Raji (cell line): Measurements from ENCODE around the gene TMEM43.

Experiments
- POLR2A ChIP-seq: IDR thresholded peaks from 2 replicates; pipeline ENCODE4 v1.6.1; 2011; ENCODE audit warnings: low read depth, low read length, control low read depth; ENCODE audit not compliant: insufficient read depth

Gene TMEM43

GRCh38 chr3:14152963-14153355 is 28.1 kb downstream of the TMEM43 start:
- no peak for TF ChIP-seq POLR2A

- TF ChIP-seq POLR2A: no peak
Observed at GRCh38 chr3:14153663-14154062, 28.8 kb downstream of the TMEM43 start.

- TF ChIP-seq POLR2A: no peak
Observed at GRCh38 chr3:14154276-14154675, 29.4 kb downstream of the TMEM43 start.

- no peak for TF ChIP-seq POLR2A
Observed at GRCh38 chr3:14154895-14155440, 30.1 kb downstream of the TMEM43 start.

- TF ChIP-seq POLR2A: no peak
Observed at GRCh38 chr3:14156201-14156600, 31.3 kb downstream of the TMEM43 start.

- TF ChIP-seq POLR2A: no peak
Observed at GRCh38 chr3:14156843-14157561, 32.1 kb downstream of the TMEM43 start.

- no peak for TF ChIP-seq POLR2A
Observed at GRCh38 chr3:14157951-14158350, 33.1 kb downstream of the TMEM43 start.

GRCh38 chr3:14158370-14158769 is 33.5 kb downstream of the TMEM43 start:
- no peak for TF ChIP-seq POLR2A

GRCh38 chr3:14159426-14159825 is 34.6 kb downstream of the TMEM43 start:
- no peak for TF ChIP-seq POLR2A

GRCh38 chr3:14161282-14161681 is 36.4 kb downstream of the TMEM43 start:
- no peak for TF ChIP-seq POLR2A

- TF ChIP-seq POLR2A: no peak
Observed at GRCh38 chr3:14162178-14162577, 37.3 kb downstream of the TMEM43 start.

- no peak for TF ChIP-seq POLR2A
Observed at GRCh38 chr3:14166877-14167603, 42.2 kb downstream of the TMEM43 start.

- TF ChIP-seq POLR2A: no peak
Observed at GRCh38 chr3:14169435-14169834, 44.6 kb downstream of the TMEM43 start.

GRCh38 chr3:14169871-14170270 is 45.0 kb downstream of the TMEM43 start:
- no peak for TF ChIP-seq POLR2A

- TF ChIP-seq POLR2A: no peak
Observed at GRCh38 chr3:14170531-14171159, 45.8 kb downstream of the TMEM43 start.

GRCh38 chr3:14172496-14172895 is 47.6 kb downstream of the TMEM43 start:
- TF ChIP-seq POLR2A: no peak

- no peak for TF ChIP-seq POLR2A
Observed at GRCh38 chr3:14174483-14174882, 49.6 kb downstream of the TMEM43 start.
